Stromal cell of bone marrow (primary cell): Measurements from ENCODE around the gene KCTD16.

Experiments used
- DNase-seq: peaks from one replicate; pipeline ENCODE4 v3.0.0-alpha.2; 2012; ENCODE audit warnings: low read depth

KCTD16 gene

DNA sequence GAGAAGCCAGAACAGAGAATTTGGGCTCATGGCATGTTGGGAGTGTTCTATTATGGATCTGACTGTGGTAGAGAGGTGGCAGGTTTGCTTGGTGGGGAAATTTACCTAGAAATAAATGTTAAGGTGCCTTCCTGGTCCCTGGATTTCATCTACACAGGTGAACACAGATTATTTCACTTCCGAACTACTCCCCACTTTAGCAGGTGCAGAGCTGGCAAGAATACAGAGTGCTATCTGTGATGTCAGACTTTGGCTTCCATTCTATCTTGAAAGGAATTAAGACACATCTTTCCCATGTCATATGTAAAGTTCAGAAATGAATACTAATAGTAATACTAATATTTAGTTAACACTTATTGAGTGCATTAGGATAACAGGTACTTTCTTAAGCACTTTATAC is 234.0 kb downstream of the KCTD16 start:
- DNase-seq, result no peak

- no peak for DNase-seq
These were observed 235.3 kb downstream of the KCTD16 start for GRCh38 chr5:144405991-144406390.

DNA sequence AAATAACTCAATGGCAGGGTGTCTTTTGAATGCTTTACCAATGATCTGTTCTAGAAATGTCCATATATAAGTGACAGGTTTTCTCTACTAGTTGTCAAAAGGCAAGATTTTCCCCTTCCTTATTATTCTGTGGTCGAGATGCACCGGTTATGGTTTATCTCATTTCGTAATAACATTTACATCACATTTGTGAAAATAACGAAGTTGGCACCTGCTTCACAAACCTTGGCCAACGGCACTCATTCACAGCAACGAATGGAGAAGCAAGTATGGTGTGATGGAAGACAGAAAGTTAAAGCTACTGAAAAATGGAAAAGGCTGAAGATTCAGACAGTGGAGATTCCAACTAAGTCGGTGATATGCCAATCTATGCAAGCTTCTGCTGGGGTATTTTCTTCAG is 235.8 kb downstream of the KCTD16 start:
- DNase-seq, result no peak

- DNase-seq, result no peak
These were observed 243.7 kb downstream of the KCTD16 start for GRCh38 chr5:144414202-144415029.

DNA sequence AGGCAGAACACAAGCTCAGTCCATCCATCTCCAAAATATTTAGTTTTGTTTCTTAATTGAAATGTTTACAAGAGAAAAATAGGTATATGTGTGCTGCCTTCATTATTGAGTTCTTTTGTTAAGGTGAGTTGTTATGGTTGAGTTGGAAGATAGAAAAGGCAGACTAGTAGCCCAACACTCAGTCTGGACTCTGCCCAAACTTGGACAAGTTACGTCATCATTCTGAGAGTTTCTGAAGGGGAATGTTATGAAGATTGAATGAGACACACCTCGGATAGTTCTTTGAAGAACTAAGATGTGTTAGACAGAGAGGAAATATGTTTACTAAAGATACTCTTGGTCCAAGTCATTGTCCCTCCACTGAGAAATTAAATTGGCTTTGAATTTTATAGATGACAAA is 245.5 kb downstream of the KCTD16 start:
- DNase-seq, result no peak

GRCh38 chr5:144418719-144419118 is 248.0 kb downstream of the KCTD16 start:
- DNase-seq, result no peak

- no peak for DNase-seq
These were observed 250.7 kb downstream of the KCTD16 start for GRCh38 chr5:144421411-144421810.

GRCh38 chr5:144422018-144422727 is 251.5 kb downstream of the KCTD16 start:
- no peak for DNase-seq

- DNase-seq, result no peak
These were observed 257.2 kb downstream of the KCTD16 start for GRCh38 chr5:144427866-144428265.

DNA sequence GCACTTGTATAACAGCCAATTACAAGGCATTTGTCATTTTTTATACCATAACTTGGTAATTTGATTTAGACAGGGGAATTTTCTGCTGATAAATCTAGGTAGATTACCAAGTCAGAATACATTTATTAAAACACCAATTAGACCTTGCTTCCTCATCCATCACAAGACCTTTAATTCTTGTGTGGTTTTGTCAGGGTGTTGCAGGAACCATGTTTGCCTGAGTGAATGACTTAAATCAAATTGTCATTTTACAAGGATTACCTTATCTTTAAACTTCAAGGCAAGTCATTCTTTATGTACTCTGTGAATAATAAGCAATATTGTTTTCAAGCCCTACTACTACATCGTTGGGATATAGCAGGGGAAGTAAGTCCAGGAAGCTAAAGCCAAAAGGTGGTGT is 257.7 kb downstream of the KCTD16 start:
- DNase-seq, result no peak

GRCh38 chr5:144429405-144429804 is 258.7 kb downstream of the KCTD16 start:
- no peak for DNase-seq

DNA sequence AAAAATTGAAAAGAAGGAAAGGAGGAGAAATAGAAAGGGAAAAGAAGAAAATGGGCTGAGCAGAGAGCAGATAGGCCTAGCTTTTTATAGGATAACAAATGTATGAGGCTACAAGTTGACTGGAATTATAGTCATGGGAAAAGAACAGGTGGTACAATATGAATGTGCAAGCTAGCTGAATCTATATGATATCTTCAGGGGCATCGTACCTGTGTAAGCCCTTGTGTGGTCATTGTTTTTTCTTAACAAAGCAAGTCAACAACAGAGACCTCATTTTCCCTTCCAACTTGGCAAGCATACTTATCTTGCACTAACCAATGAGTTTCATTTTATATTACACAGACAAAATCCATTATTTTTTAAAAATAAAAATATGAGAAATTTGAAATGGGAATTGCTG is 259.2 kb downstream of the KCTD16 start:
- DNase-seq, result no peak

GRCh38 chr5:144433140-144433822 is 262.6 kb downstream of the KCTD16 start:
- DNase-seq, result no peak

- DNase-seq, result no peak
These were observed 263.2 kb downstream of the KCTD16 start for GRCh38 chr5:144433893-144434292.

DNA sequence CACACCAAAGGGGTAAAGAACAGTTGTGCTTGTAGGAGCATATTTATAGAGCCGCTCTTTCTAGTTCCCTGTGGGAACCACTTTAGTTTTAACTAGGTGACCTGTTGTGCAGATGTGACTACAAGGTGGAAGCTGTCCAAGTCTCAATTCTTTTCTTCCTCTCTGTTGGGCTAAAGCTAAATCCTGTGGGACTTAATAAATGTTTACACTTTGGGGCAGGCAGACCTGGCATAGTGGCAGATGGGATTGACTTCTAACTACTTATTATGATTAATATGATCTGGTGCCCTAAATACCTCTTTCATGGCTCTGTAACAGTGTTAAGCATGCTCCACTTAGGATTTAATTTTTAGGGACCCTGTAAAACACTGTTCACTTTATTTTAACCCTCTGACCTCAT is 265.3 kb downstream of the KCTD16 start:
- no peak for DNase-seq

DNA sequence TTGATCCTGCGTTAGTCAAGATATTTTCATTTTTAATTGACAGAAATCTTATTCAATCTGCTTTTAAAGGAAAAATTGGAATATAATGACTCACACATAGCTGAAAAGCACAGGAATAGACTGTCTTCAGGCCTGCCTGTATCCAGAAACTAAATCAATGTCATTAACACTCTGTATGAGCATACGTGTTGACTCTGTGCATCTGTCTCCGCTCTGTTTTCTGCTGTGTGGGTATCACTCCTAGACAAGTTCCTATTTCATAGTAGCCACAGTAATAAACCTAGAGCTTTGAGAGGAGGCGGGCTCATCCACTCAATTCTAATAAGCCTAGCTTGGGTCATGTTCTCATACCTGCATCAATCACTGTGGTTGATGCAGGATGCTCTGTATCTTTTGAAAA is 267.6 kb downstream of the KCTD16 start:
- DNase-seq, result no peak

GRCh38 chr5:144448457-144448856 is 277.8 kb downstream of the KCTD16 start:
- DNase-seq, result no peak

- DNase-seq, result no peak
These were observed 280.7 kb downstream of the KCTD16 start for GRCh38 chr5:144451187-144451973.

DNA sequence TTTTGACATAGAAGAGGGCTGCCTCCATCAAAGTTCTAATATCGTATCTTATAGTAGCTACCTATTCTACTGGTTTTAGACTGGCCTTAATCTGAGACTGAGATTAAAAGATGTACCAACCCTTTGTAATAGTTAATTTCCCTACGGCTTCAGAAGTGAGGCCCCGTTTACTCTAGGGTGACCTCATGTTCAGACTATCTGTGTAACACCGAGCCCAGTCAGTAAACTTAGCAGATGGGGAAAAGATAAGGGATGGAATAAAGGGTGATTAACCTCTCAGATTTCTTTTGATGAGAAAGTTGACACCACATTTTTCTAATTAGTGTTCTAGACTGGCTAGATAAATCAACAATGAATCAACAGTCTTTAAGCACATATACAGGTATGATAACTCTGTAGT is 283.1 kb downstream of the KCTD16 start:
- no peak for DNase-seq

DNA sequence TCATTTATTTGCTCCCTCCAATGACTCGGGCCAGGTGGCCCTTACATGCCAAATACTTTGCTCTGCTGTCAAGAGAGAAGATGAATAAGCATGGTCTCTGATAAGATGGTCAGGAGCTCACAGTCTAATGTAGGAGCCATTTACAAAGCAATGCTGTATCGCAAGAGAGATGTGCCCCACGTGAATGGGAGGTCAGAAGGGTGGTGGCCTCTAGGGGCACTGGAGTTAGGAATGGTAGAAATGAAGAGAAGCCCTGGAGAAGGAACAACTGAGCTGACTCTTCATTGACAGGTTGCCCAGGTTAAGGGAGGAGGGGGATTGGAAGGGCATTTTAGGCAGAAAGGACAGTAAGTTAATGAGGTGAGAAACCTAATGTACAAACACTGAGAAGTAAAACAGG is 286.5 kb downstream of the KCTD16 start:
- DNase-seq, result no peak

- no peak for DNase-seq
These were observed 287.5 kb downstream of the KCTD16 start for GRCh38 chr5:144458216-144458615.

DNA sequence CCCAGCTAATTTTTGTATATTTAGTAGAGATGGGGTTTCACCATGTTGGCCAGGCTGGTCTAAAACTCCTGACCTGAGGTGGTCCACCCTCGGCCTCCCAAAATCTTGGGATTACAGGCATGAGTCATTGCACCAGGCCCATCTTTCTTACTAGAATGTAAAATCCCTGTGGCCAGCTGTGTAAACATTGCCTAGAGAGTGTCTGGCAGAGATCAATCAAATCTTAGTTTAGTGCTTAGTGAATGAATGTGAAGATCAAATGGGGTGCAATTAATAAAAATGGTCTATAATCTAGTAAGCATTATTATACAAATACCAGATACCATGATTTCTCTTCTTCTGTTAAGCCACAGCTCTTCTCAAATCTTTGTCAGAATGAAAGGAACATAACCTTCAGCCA is 289.9 kb downstream of the KCTD16 start:
- DNase-seq, result no peak
